HepG2 (cell line): ENCODE measurements around the gene RIPOR1. TPM values are rescaled to one million over a fixed set of nuclear protein-coding genes. Genes with fewer than 3 reads are reported as not detected.

Experiments
- BRF2 ChIP-seq: sonication (generic); formaldehyde crosslinking; IDR thresholded peaks from 2 replicates; pipeline ENCODE4 v1.8.1; 2022; ENCODE audit warnings: mild to moderate bottlenecking, missing genetic modification reagents
- CHD2 ChIP-seq: IDR thresholded peaks from 2 replicates; pipeline ENCODE4 v1.6.1; 2011; ENCODE audit warnings: low read depth, low read length, improper control_type of control experiment
- HNF4G ChIP-seq, 2 experiments: sonication (generic) in 1 of 2; formaldehyde crosslinking in 1 of 2; IDR thresholded peaks; 2 replicates each; pipeline versions ENCODE4 v1.4.0 to v1.6.1; 2011 to 2020; ENCODE audit warnings: borderline replicate concordance in 2 of 2, low read depth in 2 of 2, mild to moderate bottlenecking in 2 of 2, low read length in 1 of 2, missing genetic modification reagents in 1 of 2, moderate library complexity in 1 of 2
- JARID2 ChIP-seq: sonication (generic); formaldehyde crosslinking; IDR thresholded peaks from 2 replicates; pipeline ENCODE4 v1.8.1; 2023; ENCODE audit warnings: missing genetic modification reagents, inconsistent platforms; ENCODE audit not compliant: insufficient replicate concordance
- KAT7 ChIP-seq: IDR thresholded peaks from 2 replicates; pipeline ENCODE4 v1.6.1; 2018; ENCODE audit warnings: borderline replicate concordance, missing compliant biosample characterization
- NCOA2 ChIP-seq: sonication (generic); formaldehyde crosslinking; IDR thresholded peaks from 2 replicates; pipeline ENCODE4 v1.8.0; 2022; ENCODE audit warnings: inconsistent platforms
- NR2F6 ChIP-seq, 2 experiments: IDR thresholded peaks; 2 replicates each; pipeline ENCODE4 v1.6.1; 2016; ENCODE audit warnings: antibody characterized with exemption in 1 of 2, mild to moderate bottlenecking in 1 of 2
- PAX8 ChIP-seq: sonication (generic); formaldehyde crosslinking; IDR thresholded peaks from 2 replicates; pipeline ENCODE4 v1.8.0; 2022; ENCODE audit warnings: mild to moderate bottlenecking, missing genetic modification reagents, borderline replicate concordance
- PRDM15 ChIP-seq: sonication (generic); formaldehyde crosslinking; IDR thresholded peaks from 2 replicates; pipeline ENCODE4 v1.4.0; 2020; ENCODE audit warnings: missing genetic modification reagents
- RNF2 ChIP-seq: fragments of 450-650 bp; conservative IDR thresholded peaks from 2 replicates; pipeline ENCODE4 v1.6.1; 2016; ENCODE audit warnings: low read depth
- TBP ChIP-seq: sonication (generic); formaldehyde crosslinking; IDR thresholded peaks from 2 replicates; pipeline ENCODE4 v1.5.0; 2020; ENCODE audit warnings: missing genetic modification reagents
- ZFP1 ChIP-seq: IDR thresholded peaks from 2 replicates; pipeline ENCODE4 v1.6.1; 2016
- ZNF264 ChIP-seq: sonication (generic); formaldehyde crosslinking; IDR thresholded peaks from 2 replicates; pipeline ENCODE4 v1.4.0; 2020; ENCODE audit warnings: missing genetic modification reagents
- ZNF275 ChIP-seq: sonication (generic); formaldehyde crosslinking; IDR thresholded peaks from 2 replicates; pipeline ENCODE4 v1.8.0; 2022; ENCODE audit warnings: missing genetic modification reagents, mild to moderate bottlenecking, inconsistent platforms, borderline replicate concordance
- ZNF549 ChIP-seq: sonication (generic); formaldehyde crosslinking; IDR thresholded peaks from 2 replicates; pipeline ENCODE4 v1.5.0; 2020; ENCODE audit warnings: missing genetic modification reagents
- ZNF639 ChIP-seq: conservative IDR thresholded peaks from 2 replicates; pipeline ENCODE4 v1.6.1; 2018; ENCODE audit warnings: missing genetic modification reagents
- ZNF770 ChIP-seq: sonication (generic); formaldehyde crosslinking; IDR thresholded peaks from 2 replicates; pipeline ENCODE4 v1.5.0; 2020; ENCODE audit warnings: mild to moderate bottlenecking, missing genetic modification reagents
- ZNF776 ChIP-seq: sonication (generic); formaldehyde crosslinking; IDR thresholded peaks from 2 replicates; pipeline ENCODE4 v1.4.0; 2020; ENCODE audit warnings: mild to moderate bottlenecking, missing genetic modification reagents
- ZSCAN20 ChIP-seq: sonication (generic); formaldehyde crosslinking; IDR thresholded peaks from 2 replicates; pipeline ENCODE4 v1.4.0; 2020; ENCODE audit warnings: missing genetic modification reagents, mild to moderate bottlenecking, borderline replicate concordance
- polyA plus RNA-seq, 8 experiments: library from polyadenylated mRNA; depleted of rRNA in 3 of 8; stranded (reverse) in 7 of 8; unstranded in 1 of 8; fragments of >200 nt; fragmentation: Illumina TruSeq in 4 of 8; extraction: Trizol in 4 of 8; gene quantifications; 2 replicates each; pipeline versions ENCODE4 v1.2.1 to v1.2.3, GENCODE V29; 2011 to 2016; ENCODE audit warnings: low read depth in 4 of 8, missing spikeins in 1 of 8, mixed read lengths in 1 of 8; ENCODE audit not compliant: insufficient read depth in 1 of 8
- total RNA-seq, 5 experiments: library from RNA; depleted of rRNA; stranded (reverse); fragments of >200 nt; fragmentation: Illumina TruSeq; extraction: Trizol; gene quantifications; 2 replicates each; pipeline ENCODE4 v1.2.3, GENCODE V29; 2016; ENCODE audit warnings: low read depth in 1 of 5

The RIPOR1 gene
- total and polyA plus RNA-seq, 2 of the 13 experiments (the other 11 are each of a cell fraction or from before 2014, with no cell fraction given), result 4.6 to 8.1 TPM

- TF ChIP-seq ZNF639 (CRISPR knock-in tag), result 0 out of 2 replicates have a peak, but pooled peaks have one; percentile 37
- no peak for TF ChIP-seq TBP
- no peak for TF ChIP-seq ZNF275 (CRISPR knock-in tag)
- no peak for TF ChIP-seq NCOA2
- 0 out of 2 replicates have a peak, but pooled peaks have one; percentile 45 for TF ChIP-seq NR2F6 (IDR thresholded peaks at IDR 0.05)
- TF ChIP-seq NR2F6 (CRISPR knock-in tag; IDR thresholded peaks at IDR 0.05), result peak; percentile 69; the same call in 1 of the 2 replicates
- peak; percentile 55; the same call in 1 of the 2 replicates for TF ChIP-seq KAT7 (CRISPR knock-in tag)
- no peak for TF ChIP-seq PRDM15 (CRISPR knock-in tag)
- TF ChIP-seq ZFP1 (CRISPR knock-in tag), result peak; percentile 79; the same call in 1 of the 2 replicates
- no peak; the same call in 1 of the 2 replicates for TF ChIP-seq ZNF770
- no peak for TF ChIP-seq HNF4G (IDR thresholded peaks at IDR 0.05; ENCODE audit: borderline replicate concordance, low read depth, low read length)
- TF ChIP-seq HNF4G (CRISPR knock-in tag; IDR thresholded peaks at IDR 0.05; ENCODE audit: borderline replicate concordance, low read depth), result no peak
- no peak; the same call in 1 of the 2 replicates for TF ChIP-seq RNF2
- TF ChIP-seq BRF2 (CRISPR knock-in tag), result peak; percentile 60; the same call in 1 of the 2 replicates
- no peak for TF ChIP-seq CHD2
- no peak for TF ChIP-seq PAX8 (CRISPR knock-in tag)
- no peak for TF ChIP-seq ZNF549
- no peak for TF ChIP-seq ZNF776 (CRISPR knock-in tag)
- TF ChIP-seq ZNF264 (CRISPR knock-in tag), result no peak
- no peak for TF ChIP-seq ZSCAN20 (CRISPR knock-in tag)
- peak; percentile 20 for TF ChIP-seq JARID2 (CRISPR knock-in tag)
Observed at GRCh38 chr16:67521095-67521804, 7.4 kb upstream of the RIPOR1 start (continued).
